SU-DHL-6 (cell line): Measurements from ENCODE around the gene CYP3A5.

Source experiments
- CTCF ChIP-seq: fragments of 200-600 bp; sonication (generic); IDR thresholded peaks from one replicate; pipeline ENCODE4 v1.5.1; 2017; ENCODE audit warnings: antibody characterized with exemption, mild to moderate bottlenecking, low read length, moderate library complexity; ENCODE audit not compliant: insufficient read depth, poor library complexity, severe bottlenecking
- EZH2phosphoT487 ChIP-seq: fragments of 200-600 bp; sonication (generic), shearing (Covaris generic); conservative IDR thresholded peaks from 2 replicates; pipeline ENCODE4 v1.6.1; 2018; ENCODE audit warnings: mild to moderate bottlenecking, antibody characterized with exemption, low read length, moderate library complexity, mixed read lengths

GRCh38 chr7:99601656-99602310 is 78.0 kb downstream of the CYP3A5 start:
- TF ChIP-seq CTCF: no peak
- no peak for TF ChIP-seq EZH2phosphoT487
